Effector memory CD8-positive, alpha-beta T cell (primary cell): ENCODE data around the gene ST8SIA2.

Source experiments
- ATAC-seq: fragments of 150-1000 bp; cut with Tn5 transposase; replicated peaks from 2 replicates; pipeline ENCODE4 v1.10.0; 2021; ENCODE audit warnings: mild to moderate bottlenecking, moderate library complexity
- DNase-seq, 3 experiments: peaks; one replicate each; pipeline ENCODE4 v3.0.0; 2021
- H3K27ac Mint-ChIP-seq, 2 donors: one replicate each; pipeline ENCODE4 v1.8.0; 2022; ENCODE audit warnings: mild to moderate bottlenecking in 2 of 2, mixed read lengths in 2 of 2, moderate library complexity in 2 of 2
- H3K27me3 Mint-ChIP-seq, 2 donors: one replicate each; pipeline ENCODE4 v1.8.0; 2022; ENCODE audit warnings: mixed read lengths in 2 of 2
- H3K36me3 Mint-ChIP-seq: one replicate; pipeline ENCODE4 v1.8.0; 2022; ENCODE audit warnings: mild to moderate bottlenecking, moderate library complexity, mixed read lengths; ENCODE audit not compliant: insufficient read depth
- H3K4me1 Mint-ChIP-seq, 2 donors: one replicate each; pipeline ENCODE4 v1.8.0; 2022; ENCODE audit warnings: low read depth in 2 of 2, mixed read lengths in 2 of 2
- H3K4me3 Mint-ChIP-seq, 2 donors: one replicate each; pipeline ENCODE4 v1.8.0; 2022; ENCODE audit warnings: mild to moderate bottlenecking in 2 of 2, mixed read lengths in 2 of 2, moderate library complexity in 2 of 2
- H3K9me3 Mint-ChIP-seq, 2 donors: one replicate each; pipeline ENCODE4 v1.8.0; 2022; ENCODE audit warnings: mixed read lengths in 2 of 2

The ST8SIA2 gene

GRCh38 chr15:92429378-92430068, 35.8 kb downstream of the ST8SIA2 start:
- DNase-seq (no peak), ATAC-seq (no peak)
- Mint-ChIP-seq H3K27ac (no peak overlapping the region), H3K27me3 (peaks cover 60 to 67% of the 10 kb centered on the region in 2 donors), H3K4me1 (no peaks in the 10 kb centered on the region), H3K36me3 (no peaks in the 10 kb centered on the region), H3K9me3 (no peaks in the 10 kb centered on the region), H3K4me3 (no peak overlapping the region)

GRCh38 chr15:92430069-92430440, 36.4 kb downstream of the ST8SIA2 start:
- peaks cover 60 to 66% of the 10 kb centered on the region in 2 donors for H3K27me3 Mint-ChIP-seq
- no peaks in the 10 kb centered on the region for H3K4me1 Mint-ChIP-seq
- H3K36me3 Mint-ChIP-seq = no peaks in the 10 kb centered on the region
- no peak overlapping the region for H3K4me3 Mint-ChIP-seq
- no peaks in the 10 kb centered on the region for H3K9me3 Mint-ChIP-seq
- ATAC-seq = no peak
- DNase-seq = no peak
- H3K27ac Mint-ChIP-seq = no peak overlapping the region

GRCh38 chr15:92435145-92435544, 41.5 kb downstream of the ST8SIA2 start:
- Mint-ChIP-seq H3K36me3 (no peaks in the 10 kb centered on the region), H3K27ac (no peak overlapping the region), H3K4me3 (no peak overlapping the region), H3K9me3 (no peaks in the 10 kb centered on the region), H3K4me1 (no peaks in the 10 kb centered on the region), H3K27me3 (peaks cover 38 to 57% of the 10 kb centered on the region in 2 donors)
- ATAC-seq (no peak), DNase-seq (no peak)

- Mint-ChIP-seq H3K36me3 (no peaks in the 10 kb centered on the region), H3K27me3 (peaks cover 20 to 35% of the 10 kb centered on the region in 2 donors), H3K27ac (no peak overlapping the region), H3K9me3 (no peaks in the 10 kb centered on the region), H3K4me1 (no peaks in the 10 kb centered on the region), H3K4me3 (no peak overlapping the region)
- no peak for ATAC-seq
- DNase-seq = no peak
Observed at GRCh38 chr15:92438471-92438870, 44.8 kb downstream of the ST8SIA2 start.

GRCh38 chr15:92443381-92443780, 49.7 kb downstream of the ST8SIA2 start:
- H3K4me1 Mint-ChIP-seq = no peaks in the 10 kb centered on the region

GRCh38 chr15:92444631-92445030, 51.0 kb downstream of the ST8SIA2 start:
- Mint-ChIP-seq H3K4me1 (no peaks in the 10 kb centered on the region), H3K9me3 (no peaks in the 10 kb centered on the region), H3K27me3 (peaks cover 0 to 9% of the 10 kb centered on the region in 2 donors), H3K4me3 (no peak overlapping the region), H3K27ac (no peak overlapping the region), H3K36me3 (no peaks in the 10 kb centered on the region)
- ATAC-seq (no peak), DNase-seq (no peak)

More at GRCh38 chr15:92443381-92443780, 49.7 kb downstream of the ST8SIA2 start:
- no peaks in the 10 kb centered on the region for H3K36me3 Mint-ChIP-seq
- no peak overlapping the region for H3K27ac Mint-ChIP-seq
- no peaks in the 10 kb centered on the region for H3K9me3 Mint-ChIP-seq
- DNase-seq (no peak), ATAC-seq (no peak)
- H3K4me3 Mint-ChIP-seq = no peak overlapping the region
- H3K27me3 Mint-ChIP-seq = peaks cover 0 to 12% of the 10 kb centered on the region in 2 donors

- H3K9me3 Mint-ChIP-seq = no peaks in the 10 kb centered on the region
- H3K27me3 Mint-ChIP-seq = peaks cover 17 to 44% of the 10 kb centered on the region in 2 donors
- H3K4me1 Mint-ChIP-seq = no peaks in the 10 kb centered on the region
- H3K4me3 Mint-ChIP-seq = no peak overlapping the region
- DNase-seq (no peak), ATAC-seq (no peak)
- no peaks in the 10 kb centered on the region for H3K36me3 Mint-ChIP-seq
- H3K27ac Mint-ChIP-seq = no peak overlapping the region
Observed at GRCh38 chr15:92448370-92448769, 54.7 kb downstream of the ST8SIA2 start.

GRCh38 chr15:92449476-92449875, 55.8 kb downstream of the ST8SIA2 start:
- H3K27ac Mint-ChIP-seq = no peak overlapping the region
- DNase-seq = no peak
- ATAC-seq = no peak

GRCh38 chr15:92451225-92451825, 57.6 kb downstream of the ST8SIA2 start:
- no peaks in the 10 kb centered on the region for H3K4me1 Mint-ChIP-seq
- H3K36me3 Mint-ChIP-seq = no peaks in the 10 kb centered on the region
- H3K27me3 Mint-ChIP-seq = peaks cover 32 to 73% of the 10 kb centered on the region in 2 donors
- ATAC-seq (no peak), DNase-seq (no peak)
- no peak overlapping the region for H3K27ac Mint-ChIP-seq
- no peaks in the 10 kb centered on the region for H3K9me3 Mint-ChIP-seq
- no peak overlapping the region for H3K4me3 Mint-ChIP-seq

More at GRCh38 chr15:92449476-92449875, 55.8 kb downstream of the ST8SIA2 start:
- H3K27me3 Mint-ChIP-seq = peaks cover 19 to 54% of the 10 kb centered on the region in 2 donors
- H3K4me3 Mint-ChIP-seq = no peak overlapping the region
- no peaks in the 10 kb centered on the region for H3K9me3 Mint-ChIP-seq
- no peaks in the 10 kb centered on the region for H3K4me1 Mint-ChIP-seq
- no peaks in the 10 kb centered on the region for H3K36me3 Mint-ChIP-seq

GRCh38 chr15:92452143-92452542, 58.5 kb downstream of the ST8SIA2 start:
- Mint-ChIP-seq H3K9me3 (no peaks in the 10 kb centered on the region), H3K27ac (no peak overlapping the region), H3K4me3 (no peak overlapping the region), H3K4me1 (no peaks in the 10 kb centered on the region), H3K27me3 (peaks cover 33 to 81% of the 10 kb centered on the region in 2 donors), H3K36me3 (no peaks in the 10 kb centered on the region)
- no peak for ATAC-seq
- DNase-seq = no peak

- H3K4me3 Mint-ChIP-seq = no peak overlapping the region
- no peak for ATAC-seq
- peaks cover 43 to 86% of the 10 kb centered on the region in 2 donors for H3K27me3 Mint-ChIP-seq
- no peaks in the 10 kb centered on the region for H3K4me1 Mint-ChIP-seq
- no peaks in the 10 kb centered on the region for H3K36me3 Mint-ChIP-seq
- no peaks in the 10 kb centered on the region for H3K9me3 Mint-ChIP-seq
- H3K27ac Mint-ChIP-seq = no peak overlapping the region
- no peak for DNase-seq
Observed at GRCh38 chr15:92453607-92454006, 59.9 kb downstream of the ST8SIA2 start.

- Mint-ChIP-seq H3K27ac (no peak overlapping the region), H3K4me1 (no peaks in the 10 kb centered on the region), H3K36me3 (no peaks in the 10 kb centered on the region), H3K4me3 (no peak overlapping the region), H3K27me3 (peaks cover 43 to 87% of the 10 kb centered on the region in 2 donors), H3K9me3 (no peaks in the 10 kb centered on the region)
- DNase-seq (no peak), ATAC-seq (no peak)
Observed at GRCh38 chr15:92454555-92455105, 60.9 kb downstream of the ST8SIA2 start.

- H3K4me3 Mint-ChIP-seq = no peak overlapping the region
- DNase-seq (no peak), ATAC-seq (no peak)
- no peaks in the 10 kb centered on the region for H3K9me3 Mint-ChIP-seq
- no peak overlapping the region for H3K27ac Mint-ChIP-seq
- H3K27me3 Mint-ChIP-seq = peaks cover 49 to 89% of the 10 kb centered on the region in 2 donors
- H3K4me1 Mint-ChIP-seq = no peaks in the 10 kb centered on the region
- H3K36me3 Mint-ChIP-seq = no peaks in the 10 kb centered on the region
Observed at GRCh38 chr15:92455271-92455670, 61.6 kb downstream of the ST8SIA2 start.

- peaks cover 45 to 81% of the 10 kb centered on the region in 2 donors for H3K27me3 Mint-ChIP-seq
- H3K36me3 Mint-ChIP-seq = no peaks in the 10 kb centered on the region
- no peaks in the 10 kb centered on the region for H3K9me3 Mint-ChIP-seq
- H3K4me1 Mint-ChIP-seq = no peaks in the 10 kb centered on the region
- no peak overlapping the region for H3K4me3 Mint-ChIP-seq
- ATAC-seq (no peak), DNase-seq (no peak)
- no peak overlapping the region for H3K27ac Mint-ChIP-seq
Observed at GRCh38 chr15:92457471-92458041, 63.9 kb downstream of the ST8SIA2 start.
